ENCODE measurements around the gene BLOC1S4. TPM values are rescaled to one million over a fixed set of nuclear protein-coding genes. Genes with fewer than 3 reads are reported as not detected.
A peak's percentile ranks its signal among the peaks of the same experiment; 100 is the strongest.

BLOC1S4 gene
- total RNA-seq, 1 donor from 2014 or later, result 19.1 TPM

DNA sequence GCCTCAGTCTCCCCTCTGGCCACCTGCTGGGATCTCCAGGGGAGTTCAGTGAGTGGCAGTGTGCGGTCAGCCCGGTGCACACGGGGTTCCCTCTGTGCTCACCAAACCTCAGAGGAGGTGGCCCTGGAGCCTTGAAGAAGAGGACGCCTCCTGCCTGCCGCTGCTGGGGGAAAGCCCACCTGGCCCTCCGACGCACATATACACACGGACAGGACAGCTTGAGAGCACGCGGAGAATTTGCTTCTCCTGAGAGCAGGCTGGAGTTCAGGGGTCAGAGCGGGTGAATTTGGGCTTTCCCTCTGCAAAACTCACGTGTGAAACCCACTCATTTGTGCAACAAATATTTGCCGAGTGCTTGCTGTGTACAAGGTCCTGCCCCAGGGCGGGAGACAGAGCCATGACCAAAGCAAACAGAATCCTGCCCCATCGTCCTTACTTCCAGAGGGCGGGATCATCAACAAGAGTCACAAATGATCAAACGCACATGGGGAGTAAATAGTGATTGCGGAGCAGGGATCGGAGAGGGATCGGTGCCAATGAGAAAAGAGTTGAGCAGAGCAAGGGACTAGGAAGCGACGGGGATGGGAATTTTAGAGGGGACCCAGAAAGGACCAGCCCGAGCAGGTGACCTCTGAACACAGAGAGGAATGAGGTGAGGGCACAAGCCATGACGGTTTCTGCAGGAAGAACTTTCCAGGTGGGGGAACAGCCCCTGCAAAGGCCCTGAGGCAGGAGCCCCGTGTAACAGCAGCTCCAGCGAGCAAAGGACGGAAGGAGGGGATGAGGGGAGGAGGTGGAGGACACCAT lies 17.6 kb downstream of the BLOC1S4 start:
- Mint-ChIP-seq H3K36me3 (no peaks in the 10 kb centered on the region), H3K27me3 (peaks cover 11% of the 10 kb centered on the region), H3K4me1 (ENCODE audit: unreplicated experiment) (peaks cover under 1% of the 10 kb centered on the region), H3K4me3 (no peak overlapping the region), H3K9me3 (no peaks in the 10 kb centered on the region), H3K27ac (peak overlapping the region; percentile 47)
- no peak for DNase-seq (ENCODE audit: extremely low spot score, unreplicated experiment)
- TF ChIP-seq, protein P1, sequence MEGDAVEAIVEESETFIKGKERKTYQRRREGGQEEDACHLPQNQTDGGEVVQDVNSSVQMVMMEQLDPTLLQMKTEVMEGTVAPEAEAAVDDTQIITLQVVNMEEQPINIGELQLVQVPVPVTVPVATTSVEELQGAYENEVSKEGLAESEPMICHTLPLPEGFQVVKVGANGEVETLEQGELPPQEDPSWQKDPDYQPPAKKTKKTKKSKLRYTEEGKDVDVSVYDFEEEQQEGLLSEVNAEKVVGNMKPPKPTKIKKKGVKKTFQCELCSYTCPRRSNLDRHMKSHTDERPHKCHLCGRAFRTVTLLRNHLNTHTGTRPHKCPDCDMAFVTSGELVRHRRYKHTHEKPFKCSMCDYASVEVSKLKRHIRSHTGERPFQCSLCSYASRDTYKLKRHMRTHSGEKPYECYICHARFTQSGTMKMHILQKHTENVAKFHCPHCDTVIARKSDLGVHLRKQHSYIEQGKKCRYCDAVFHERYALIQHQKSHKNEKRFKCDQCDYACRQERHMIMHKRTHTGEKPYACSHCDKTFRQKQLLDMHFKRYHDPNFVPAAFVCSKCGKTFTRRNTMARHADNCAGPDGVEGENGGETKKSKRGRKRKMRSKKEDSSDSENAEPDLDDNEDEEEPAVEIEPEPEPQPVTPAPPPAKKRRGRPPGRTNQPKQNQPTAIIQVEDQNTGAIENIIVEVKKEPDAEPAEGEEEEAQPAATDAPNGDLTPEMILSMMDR (conservative IDR thresholded peaks at IDR 0.05), result no peak

DNA sequence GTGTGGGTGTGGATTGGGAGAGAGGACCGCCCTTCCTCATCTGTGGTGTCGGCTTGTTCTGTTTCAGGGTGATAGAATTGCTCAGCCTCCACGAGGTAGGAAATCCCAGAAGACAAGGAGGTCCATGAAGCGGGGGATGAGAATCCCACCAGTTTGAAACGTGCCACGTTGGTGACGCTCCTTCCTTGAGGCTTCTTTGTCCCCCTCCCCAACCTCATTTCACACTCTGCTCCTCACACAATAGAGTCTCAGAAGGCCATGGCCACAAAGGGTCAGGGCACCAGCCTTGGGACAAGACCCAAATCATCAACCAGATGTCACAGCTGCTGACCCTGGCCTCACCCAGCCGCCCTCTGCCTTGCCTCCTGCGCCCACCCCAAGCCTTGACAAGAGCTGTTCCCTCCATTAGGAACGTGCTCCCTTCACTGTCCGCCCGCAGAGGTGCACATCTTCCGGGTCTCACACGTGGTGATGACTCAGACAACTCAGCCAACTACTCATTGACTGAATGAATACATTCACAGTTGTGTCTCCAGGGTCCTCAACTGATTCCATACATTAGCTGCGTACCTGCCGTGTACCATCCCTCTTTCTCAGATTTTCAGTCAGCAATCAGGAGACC lies 18.3 kb downstream of the BLOC1S4 start:
- H3K9me3 Mint-ChIP-seq, result no peaks in the 10 kb centered on the region
- H3K4me1 Mint-ChIP-seq (ENCODE audit: unreplicated experiment), result no peaks in the 10 kb centered on the region
- no peak for DNase-seq (ENCODE audit: extremely low spot score, unreplicated experiment)
- H3K4me3 Mint-ChIP-seq, result no peak overlapping the region
- peak overlapping the region; percentile 19 for H3K27ac Mint-ChIP-seq
- TF ChIP-seq, protein P1 (conservative IDR thresholded peaks at IDR 0.05), result no peak
- H3K36me3 Mint-ChIP-seq, result no peaks in the 10 kb centered on the region
- H3K27me3 Mint-ChIP-seq, result peaks cover 11% of the 10 kb centered on the region

DNA sequence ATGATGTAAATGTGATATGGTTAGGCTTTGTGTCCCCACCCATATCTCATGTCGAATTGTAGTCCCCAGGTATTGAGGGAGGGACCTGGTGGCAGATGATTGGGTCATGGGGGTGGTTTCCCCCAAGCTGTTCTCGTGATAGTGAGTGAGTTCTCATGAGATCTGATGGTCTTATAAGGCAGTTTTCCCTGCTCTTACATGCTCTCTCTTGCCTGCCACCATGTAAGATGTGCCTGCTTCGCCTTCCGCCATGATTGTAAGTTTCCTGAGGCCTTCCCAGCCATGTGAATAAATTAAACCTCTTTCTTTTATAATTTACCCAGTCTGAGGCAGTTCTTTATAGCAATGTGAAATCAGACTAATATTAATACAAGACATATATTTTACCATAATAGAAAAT lies 23.9 kb downstream of the BLOC1S4 start:
- no peak overlapping the region for H3K27ac Mint-ChIP-seq
- no peak overlapping the region for H3K4me3 Mint-ChIP-seq

DNA sequence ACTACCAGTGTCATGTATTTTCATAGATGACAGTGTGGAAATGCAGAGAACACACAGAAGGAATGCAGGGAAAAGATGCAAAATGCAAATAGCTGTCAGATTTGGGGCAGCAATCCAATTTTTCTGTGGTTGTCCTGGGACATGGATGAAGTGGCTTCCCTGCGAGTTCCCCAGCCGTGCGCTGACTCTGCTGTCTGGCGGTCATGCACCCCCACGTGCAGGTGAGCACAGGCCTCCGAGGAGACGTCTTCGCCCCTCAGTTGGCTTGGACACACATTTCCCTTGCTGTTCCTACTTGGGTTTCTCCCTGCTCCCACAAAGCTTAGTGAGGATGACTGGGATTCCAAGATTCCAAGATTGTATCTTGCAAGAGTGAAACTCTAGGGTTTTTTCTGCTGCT lies 24.4 kb downstream of the BLOC1S4 start:
- TF ChIP-seq, protein P1 (conservative IDR thresholded peaks at IDR 0.05), result no peak
- Mint-ChIP-seq H3K27ac (no peak overlapping the region), H3K9me3 (no peaks in the 10 kb centered on the region), H3K36me3 (no peaks in the 10 kb centered on the region), H3K4me3 (no peak overlapping the region), H3K4me1 (ENCODE audit: unreplicated experiment) (no peaks in the 10 kb centered on the region), H3K27me3 (peaks cover 3% of the 10 kb centered on the region)
- no peak for DNase-seq (ENCODE audit: extremely low spot score, unreplicated experiment)

More for the DNA sequence above, 23.9 kb downstream of the BLOC1S4 start:
- DNase-seq (ENCODE audit: extremely low spot score, unreplicated experiment), result no peak
- TF ChIP-seq, protein P1 (conservative IDR thresholded peaks at IDR 0.05), result no peak
- H3K27me3 Mint-ChIP-seq, result peaks cover 3% of the 10 kb centered on the region
- H3K4me1 Mint-ChIP-seq (ENCODE audit: unreplicated experiment), result no peaks in the 10 kb centered on the region
- H3K9me3 Mint-ChIP-seq, result no peaks in the 10 kb centered on the region
- no peaks in the 10 kb centered on the region for H3K36me3 Mint-ChIP-seq

DNA sequence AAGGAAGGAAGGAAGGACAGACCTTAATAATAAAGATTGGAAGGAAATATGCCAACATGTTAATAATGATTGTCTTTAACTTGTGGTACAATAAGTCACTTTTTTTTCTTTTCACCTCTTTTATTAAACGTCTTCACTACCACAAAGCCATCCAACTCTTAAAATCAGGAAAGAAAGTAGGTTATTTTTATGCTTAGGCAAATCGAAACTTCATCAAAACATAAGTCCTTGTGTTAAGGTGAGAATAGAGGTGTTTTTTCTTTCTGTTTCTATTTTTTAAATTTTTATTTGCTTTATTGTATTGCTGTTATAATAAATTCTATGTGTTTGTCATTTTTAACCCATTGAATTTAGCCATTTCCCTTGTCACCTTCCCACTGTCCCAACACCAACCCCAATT lies 26.5 kb downstream of the BLOC1S4 start:
- Mint-ChIP-seq H3K36me3 (no peaks in the 10 kb centered on the region), H3K9me3 (no peaks in the 10 kb centered on the region), H3K4me3 (no peak overlapping the region), H3K4me1 (ENCODE audit: unreplicated experiment) (peaks cover 4% of the 10 kb centered on the region), H3K27me3 (no peaks in the 10 kb centered on the region), H3K27ac (no peak overlapping the region)
- no peak for DNase-seq (ENCODE audit: extremely low spot score, unreplicated experiment)
- TF ChIP-seq, protein P1 (conservative IDR thresholded peaks at IDR 0.05), result no peak
